Measurements from ENCODE around the gene CCDC171.

DNA sequence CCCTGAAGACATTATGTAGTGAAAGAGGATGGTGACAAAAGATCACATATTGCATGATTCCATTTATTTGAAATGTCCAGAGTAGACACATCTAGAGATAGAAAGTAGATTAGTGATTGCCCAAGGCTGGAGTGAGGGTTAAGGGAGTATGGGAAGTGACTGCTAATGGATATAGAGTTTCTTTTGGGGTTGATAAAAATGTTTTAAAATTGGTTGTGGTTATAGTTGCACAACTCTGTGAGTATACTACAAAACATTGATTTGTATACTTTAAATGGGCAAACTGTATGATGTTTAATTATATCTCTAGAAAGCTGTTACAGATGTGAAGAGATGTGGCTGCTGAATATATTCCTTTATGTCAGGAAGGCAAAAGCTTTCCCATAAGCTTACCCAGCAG, 202.8 kb downstream of the CCDC171 start:
- TF ChIP-seq CTCF (IDR thresholded peaks at IDR 0.05), result no peak
- no peak for TF ChIP-seq POLR2A (IDR thresholded peaks at IDR 0.05)
